PFSK-1 (cell line): Measurements from ENCODE around the gene LONP1.

Experiments
- FOXP2 ChIP-seq: optimal IDR thresholded peaks from 2 replicates; pipeline ENCODE3; 2011; ENCODE audit warnings: borderline replicate concordance, control low read depth, inconsistent platforms; ENCODE audit not compliant: insufficient read depth; ENCODE audit errors: extremely low read length, extremely low read depth
- POLR2AphosphoS5 ChIP-seq: IDR thresholded peaks from 2 replicates; pipeline ENCODE4 v1.6.1; 2012; ENCODE audit warnings: low read depth, mild to moderate bottlenecking, control low read depth, low read length, moderate library complexity
- REST ChIP-seq, 2 experiments: IDR thresholded peaks; 2 replicates each; pipeline versions ENCODE4 v1.6.1 to v1.8.0; 2011 to 2012; ENCODE audit warnings: low read depth in 2 of 2, low read length in 2 of 2, control low read depth in 1 of 2, inconsistent platforms in 1 of 2, mild to moderate bottlenecking in 1 of 2, moderate library complexity in 1 of 2; ENCODE audit not compliant: insufficient read depth in 1 of 2
- SIN3A ChIP-seq: IDR thresholded peaks from 2 replicates; pipeline ENCODE4 v1.6.1; 2012; ENCODE audit warnings: mild to moderate bottlenecking, low read length, moderate library complexity, borderline replicate concordance; ENCODE audit not compliant: insufficient read depth
- TAF1 ChIP-seq: IDR thresholded peaks from 2 replicates; pipeline ENCODE4 v1.6.1; 2012; ENCODE audit warnings: low read length, control low read depth, borderline replicate concordance; ENCODE audit not compliant: insufficient read depth

- TF ChIP-seq POLR2AphosphoS5 (no peak), FOXP2 (no peak), REST (IDR thresholded peaks at IDR 0.05; ENCODE audit: insufficient read depth in 1 of 2, low read depth in 2 of 2, low read length in 2 of 2) (no peak), TAF1 (no peak), SIN3A (no peak)
Observed at GRCh38 chr19:5663904-5664303, 56.0 kb downstream of the LONP1 start.
